Activated naive CD4-positive, alpha-beta T cell treated with anti-CD3 and anti-CD28 coated beads, Interleukin-2, amount 50 U/mL, for 72 hours (primary cell): ENCODE data around the gene AKAP6. TPM values are rescaled to one million over a fixed set of nuclear protein-coding genes. Genes with fewer than 3 reads are reported as not detected.
"Not testable (repeated sequence)": the region's sequence is repeated elsewhere in the genome, so short reads cannot be mapped to it uniquely, and the experiment has no call there.

Experiments used
- ATAC-seq, 2 donors: fragments of 150-1000 bp; cut with Tn5 transposase; 2 replicates each; pipeline ENCODE4 v1.10.0; 2021; ENCODE audit warnings: mild to moderate bottlenecking in 2 of 2, moderate library complexity in 2 of 2
- DNase-seq, 2 donors: peaks; one replicate each; pipeline ENCODE4 v3.0.0; 2021 to 2022; ENCODE audit warnings: low spot score in 2 of 2
- H3K27ac Mint-ChIP-seq, 2 donors: one replicate each; pipeline ENCODE4 v1.8.0; 2022; ENCODE audit warnings: mild to moderate bottlenecking in 2 of 2, mixed read lengths in 2 of 2
- H3K36me3 Mint-ChIP-seq, 2 donors: one replicate each; pipeline ENCODE4 v1.8.0; 2022; ENCODE audit warnings: mixed read lengths in 2 of 2
- H3K9me3 Mint-ChIP-seq, 2 donors: one replicate each; pipeline ENCODE4 v1.8.0; 2022; ENCODE audit warnings: mixed read lengths in 2 of 2
- total RNA-seq, 2 donors: library from RNA; stranded (reverse); gene quantifications; one replicate each; pipeline ENCODE4 v1.2.3, GENCODE V29; 2022

The AKAP6 gene
- total RNA-seq, 2 donors from 2014 or later = 2.5 to 3.3 TPM

DNA sequence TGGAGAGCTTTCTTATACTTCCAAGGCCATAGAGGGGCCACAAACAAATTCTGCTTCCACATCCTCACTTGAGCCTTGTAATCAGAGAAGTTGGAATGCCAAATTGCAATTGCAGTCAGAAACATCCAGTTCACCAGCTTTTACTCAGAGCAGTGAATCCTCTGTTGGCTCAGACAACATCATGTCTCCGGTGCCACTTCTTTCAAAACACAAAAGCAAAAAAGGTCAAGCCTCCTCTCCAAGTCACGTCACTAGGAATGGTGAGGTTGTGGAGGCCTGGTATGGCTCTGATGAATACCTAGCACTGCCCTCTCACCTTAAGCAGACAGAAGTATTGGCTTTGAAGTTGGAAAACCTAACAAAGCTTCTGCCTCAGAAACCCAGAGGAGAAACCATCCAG is 217.1 kb downstream of the AKAP6 start:
- DNase-seq = no peak
- no peaks in the 10 kb centered on the region for H3K9me3 Mint-ChIP-seq
- no peak overlapping the region for H3K27ac Mint-ChIP-seq
- no peak for ATAC-seq
- H3K36me3 Mint-ChIP-seq = no peaks in the 10 kb centered on the region

DNA sequence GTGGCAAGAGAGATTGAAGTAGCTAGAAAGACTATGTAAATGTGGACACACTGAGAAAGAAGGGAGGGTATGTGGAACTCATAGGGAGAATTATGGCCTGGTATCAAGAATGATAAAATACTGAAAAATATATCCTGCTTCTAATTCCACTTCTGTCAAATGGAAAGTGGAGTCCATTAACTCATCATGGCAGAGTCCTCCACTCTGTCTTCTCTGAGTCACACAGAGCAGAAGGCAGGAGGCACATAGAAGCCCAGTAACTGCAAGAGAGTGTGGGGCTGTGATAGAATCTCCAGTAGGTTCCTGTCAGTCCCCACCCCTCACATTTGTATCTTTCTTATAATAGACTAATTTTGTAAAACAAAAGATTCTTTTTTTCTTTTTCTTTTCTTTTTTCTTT is 223.7 kb downstream of the AKAP6 start:
- H3K9me3 Mint-ChIP-seq = no peaks in the 10 kb centered on the region
- no peak overlapping the region for H3K27ac Mint-ChIP-seq
- no peak for ATAC-seq
- no peak for DNase-seq
- H3K36me3 Mint-ChIP-seq = no peaks in the 10 kb centered on the region

DNA sequence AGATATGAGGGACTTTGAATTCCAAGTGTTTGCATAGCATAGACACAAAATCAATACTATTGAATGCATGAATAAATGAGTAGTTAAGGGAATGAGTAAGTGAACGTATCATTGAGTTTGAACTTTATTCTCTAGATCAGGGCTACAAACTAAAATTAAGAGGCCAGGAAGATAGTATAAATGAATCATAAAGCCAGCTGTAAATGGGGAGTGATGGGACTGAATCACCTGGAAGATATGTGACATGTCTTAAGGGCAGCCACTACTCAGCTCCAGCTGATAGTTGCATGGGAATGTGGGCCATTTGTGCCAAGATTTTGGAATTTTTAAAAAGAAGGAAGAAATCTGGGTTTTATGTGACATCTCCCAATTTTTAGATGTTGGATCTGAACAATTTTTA is 229.9 kb downstream of the AKAP6 start:
- H3K27ac Mint-ChIP-seq = no peak overlapping the region
- no peak for ATAC-seq
- H3K36me3 Mint-ChIP-seq = no peaks in the 10 kb centered on the region

DNA sequence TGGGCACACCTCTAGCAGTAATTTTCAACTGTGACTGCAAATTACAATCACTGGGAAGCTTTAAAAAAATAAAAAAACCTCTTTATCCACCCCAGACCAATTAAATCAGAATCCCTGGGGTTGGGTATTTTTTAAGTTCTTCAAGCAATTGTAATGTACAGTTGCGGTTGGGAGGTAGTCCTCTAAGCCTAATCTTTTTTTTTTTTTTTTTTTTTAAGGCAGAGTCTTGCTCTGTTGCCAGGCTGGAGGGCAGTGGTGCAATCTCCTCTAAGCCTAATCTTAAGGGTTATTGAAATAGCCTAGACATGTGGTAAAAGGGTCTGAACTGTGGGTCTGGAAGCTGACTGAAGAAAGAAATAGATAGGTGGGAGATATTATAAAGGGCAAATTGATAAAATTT is 230.5 kb downstream of the AKAP6 start:
- ATAC-seq (no peak), DNase-seq (no peak)
- Mint-ChIP-seq H3K9me3 (no peaks in the 10 kb centered on the region), H3K36me3 (no peaks in the 10 kb centered on the region), H3K27ac (no peak overlapping the region)

More for the DNA sequence above, 229.9 kb downstream of the AKAP6 start:
- no peaks in the 10 kb centered on the region for H3K9me3 Mint-ChIP-seq
- no peak for DNase-seq

DNA sequence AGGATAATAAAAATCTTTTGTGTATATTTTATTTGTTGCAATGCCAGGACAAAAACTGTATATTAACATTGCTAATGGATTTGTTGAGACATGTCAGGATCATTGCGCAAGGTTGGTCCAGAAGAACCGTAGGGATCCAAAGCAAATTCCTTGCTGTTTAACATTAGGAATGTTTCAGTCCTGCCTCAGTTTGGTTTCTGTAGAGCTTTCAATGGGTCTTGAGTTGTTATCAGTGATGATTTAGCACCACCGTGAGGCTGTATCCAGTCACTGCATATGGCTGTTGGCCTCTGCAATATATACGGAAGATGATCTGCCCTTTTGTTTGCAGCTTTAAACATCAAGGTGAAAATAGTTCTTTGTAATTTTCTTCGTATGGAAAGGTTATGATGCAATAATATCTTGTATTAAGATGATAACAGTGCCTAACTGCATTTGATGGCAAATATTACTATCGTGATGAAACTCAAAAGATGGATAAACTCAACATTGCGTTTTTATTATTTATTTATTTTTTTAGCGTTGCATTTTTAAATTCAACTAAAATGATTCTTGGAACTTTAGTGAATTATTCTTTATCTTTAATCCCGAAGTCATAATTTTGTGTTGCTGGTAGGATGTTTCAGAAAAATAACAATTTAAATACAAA is 231.2 kb downstream of the AKAP6 start:
- H3K9me3 Mint-ChIP-seq = no peaks in the 10 kb centered on the region
- ATAC-seq (peak; percentile 62), DNase-seq (peak in 1 of 2 donors; percentile 20)
- H3K27ac Mint-ChIP-seq = no peak overlapping the region
- H3K36me3 Mint-ChIP-seq = no peaks in the 10 kb centered on the region

DNA sequence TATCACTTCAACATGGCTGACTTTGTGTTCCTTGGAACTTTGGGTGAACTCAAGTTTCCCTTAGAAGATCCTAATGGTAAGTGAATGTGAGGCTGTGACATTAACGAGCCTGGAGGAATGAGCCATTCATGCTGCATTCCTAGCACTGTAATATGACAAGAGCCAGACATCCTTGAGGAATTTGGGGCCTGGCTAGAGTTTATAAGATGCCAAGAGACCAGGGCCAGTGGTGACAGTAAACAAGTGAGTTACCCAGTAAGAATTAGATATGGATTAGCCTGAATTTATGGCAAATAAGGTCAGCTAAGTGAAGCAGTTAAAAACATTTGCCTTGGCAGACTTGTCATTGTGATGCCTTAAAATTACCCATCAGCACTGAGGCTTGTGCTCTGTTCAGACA is 232.4 kb downstream of the AKAP6 start:
- Mint-ChIP-seq H3K36me3 (no peaks in the 10 kb centered on the region), H3K27ac (no peak overlapping the region), H3K9me3 (no peaks in the 10 kb centered on the region)
- no peak for DNase-seq
- no peak for ATAC-seq

DNA sequence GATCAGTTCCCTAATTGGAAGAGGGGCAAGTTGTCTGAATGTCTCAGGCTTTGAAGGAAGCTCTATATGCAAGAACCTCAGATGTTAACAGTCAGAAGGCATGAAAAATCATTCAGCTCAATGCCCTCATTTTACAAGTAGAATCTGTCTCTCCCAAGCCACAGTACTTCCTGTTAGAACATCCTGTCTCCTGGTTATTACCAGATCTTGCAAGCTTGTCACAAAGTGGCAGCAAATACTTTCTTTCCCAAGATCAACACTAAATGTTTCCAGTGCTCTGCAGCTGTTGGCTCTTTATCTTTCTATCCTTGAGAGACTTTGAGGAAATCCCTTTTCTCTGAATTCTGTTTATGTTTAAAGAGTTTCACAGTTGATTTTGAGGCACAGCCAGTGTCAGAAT is 235.5 kb downstream of the AKAP6 start:
- no peaks in the 10 kb centered on the region for H3K36me3 Mint-ChIP-seq
- ATAC-seq = peak in 1 of 2 donors; percentile 22
- no peak overlapping the region for H3K27ac Mint-ChIP-seq
- H3K9me3 Mint-ChIP-seq = no peaks in the 10 kb centered on the region
- DNase-seq = no peak

DNA sequence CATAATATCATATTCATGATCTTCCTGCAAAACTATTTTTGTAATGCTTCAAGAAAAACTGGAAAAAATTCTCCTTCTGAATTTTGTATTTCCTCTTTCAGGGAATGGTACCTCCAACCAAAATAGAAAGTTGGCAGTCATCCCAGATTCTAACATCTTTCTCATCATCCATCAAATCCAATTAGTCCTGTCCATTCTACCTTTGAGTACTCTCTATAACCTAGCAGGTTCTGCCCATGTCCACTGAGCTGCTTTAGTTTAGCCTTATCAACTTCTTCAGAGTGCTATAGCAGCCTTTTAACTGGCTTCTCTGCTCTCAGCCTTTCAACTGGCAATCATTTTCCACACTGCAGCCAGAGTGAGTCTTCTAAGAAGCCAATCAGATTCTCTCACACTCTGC is 236.2 kb downstream of the AKAP6 start:
- Mint-ChIP-seq H3K27ac (peak overlapping the region in 1 of 2 donors; percentile 31), H3K9me3 (no peaks in the 10 kb centered on the region), H3K36me3 (no peaks in the 10 kb centered on the region)
- ATAC-seq (no peak), DNase-seq (no peak)

DNA sequence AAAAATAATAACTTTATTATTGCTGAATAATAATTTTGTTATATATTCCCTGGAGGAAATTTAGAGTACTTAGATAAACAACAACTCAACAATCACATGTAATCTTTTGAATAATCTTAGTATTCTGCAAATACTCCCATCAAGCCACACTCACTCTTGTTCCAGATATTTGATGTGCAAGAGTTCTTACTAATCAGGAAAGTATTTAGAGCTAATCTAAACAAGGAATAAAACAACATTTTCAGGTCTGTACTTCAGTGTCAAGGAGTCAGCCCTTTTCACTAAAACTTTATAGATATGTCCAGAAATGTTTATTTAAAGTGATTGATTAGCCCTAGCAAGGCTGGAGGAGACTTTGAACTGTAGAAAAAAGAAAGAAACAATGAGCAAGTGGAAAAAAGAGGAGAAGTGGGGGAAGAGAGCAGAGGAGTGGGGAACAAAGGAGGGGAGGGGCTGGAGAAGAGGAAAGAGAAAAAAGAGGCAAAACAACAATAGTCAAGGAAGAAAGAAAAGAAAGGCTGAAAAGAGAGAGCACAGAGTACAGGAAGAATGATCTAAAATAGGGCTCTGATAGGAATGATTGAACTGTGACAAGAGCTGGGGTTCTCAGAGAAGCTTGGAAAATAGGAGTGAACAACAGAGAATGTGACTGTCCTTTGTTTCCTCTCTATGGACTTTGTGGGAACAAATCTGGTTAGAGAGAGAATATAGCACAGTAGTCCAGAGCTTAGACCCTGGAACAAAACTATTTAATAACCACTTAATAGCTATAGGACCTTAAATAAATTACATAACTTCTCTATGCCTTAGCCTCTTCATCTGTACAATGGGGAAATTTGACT is 238.7 kb downstream of the AKAP6 start:
- Mint-ChIP-seq H3K27ac (no peak overlapping the region), H3K9me3 (no peaks in the 10 kb centered on the region), H3K36me3 (no peaks in the 10 kb centered on the region)
- ATAC-seq (no peak), DNase-seq (no peak)

DNA sequence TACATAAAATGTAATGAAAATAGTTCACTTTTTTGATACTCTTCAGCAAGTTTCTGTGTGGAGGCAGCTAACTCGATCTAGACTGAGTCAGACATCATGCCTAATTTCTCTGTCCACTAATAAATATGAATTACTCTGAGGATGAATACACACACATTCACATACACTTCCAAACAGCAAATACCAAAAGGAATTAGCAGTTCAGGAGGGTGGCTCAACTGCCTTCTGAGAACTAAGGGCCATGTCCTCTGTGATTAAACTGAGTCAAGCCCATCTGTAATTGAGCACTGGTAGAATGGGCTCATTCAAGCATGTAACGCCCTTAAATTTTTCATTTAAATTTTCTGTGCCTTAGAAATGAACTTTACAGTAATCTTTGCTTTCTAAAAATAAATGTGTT is 242.5 kb downstream of the AKAP6 start:
- H3K9me3 Mint-ChIP-seq = no peaks in the 10 kb centered on the region
- no peaks in the 10 kb centered on the region for H3K36me3 Mint-ChIP-seq
- DNase-seq (no peak), ATAC-seq (no peak)
- no peak overlapping the region for H3K27ac Mint-ChIP-seq

DNA sequence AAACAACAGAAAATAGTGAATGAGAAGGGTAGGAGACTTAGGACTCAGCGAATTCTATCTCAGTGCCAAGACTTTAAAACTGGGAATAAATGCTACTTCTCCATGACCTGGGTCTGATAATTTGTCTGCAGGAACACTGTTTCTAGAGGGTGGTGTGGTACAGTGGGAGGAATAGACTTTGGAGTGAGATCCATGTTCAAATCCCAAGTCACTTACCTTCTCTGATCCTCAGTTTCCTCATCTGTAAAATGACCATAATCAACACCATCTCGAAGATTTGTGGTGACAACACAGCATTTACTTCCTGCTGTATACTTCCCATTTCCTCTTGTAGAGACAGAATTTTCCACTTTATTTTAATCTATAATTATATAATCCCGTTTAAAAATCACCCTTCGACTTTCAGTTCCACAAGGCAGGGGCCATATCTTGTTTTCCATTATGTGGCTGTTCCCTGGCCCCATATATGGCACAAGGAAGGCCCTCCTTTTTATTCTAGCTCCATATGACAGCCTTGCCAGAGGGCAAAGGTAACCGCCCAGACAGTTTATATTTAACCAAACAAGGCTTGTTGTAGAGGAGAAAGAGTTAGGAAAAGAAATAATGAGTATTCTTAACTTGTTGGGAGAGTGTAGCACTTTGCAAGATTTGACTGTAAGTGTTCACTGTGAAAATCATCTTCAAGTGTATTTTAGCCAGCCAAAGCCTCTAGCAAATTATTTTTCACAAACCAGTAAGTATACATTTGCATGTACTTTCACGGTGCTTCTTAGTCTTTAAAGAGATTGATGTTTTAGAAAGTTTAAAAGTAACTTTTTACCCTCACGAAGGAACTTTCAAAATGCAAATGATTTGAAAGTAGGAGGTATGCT is 243.1 kb downstream of the AKAP6 start:
- no peak for ATAC-seq
- Mint-ChIP-seq H3K36me3 (no peaks in the 10 kb centered on the region), H3K9me3 (no peaks in the 10 kb centered on the region), H3K27ac (no peak overlapping the region)
- DNase-seq = no peak

DNA sequence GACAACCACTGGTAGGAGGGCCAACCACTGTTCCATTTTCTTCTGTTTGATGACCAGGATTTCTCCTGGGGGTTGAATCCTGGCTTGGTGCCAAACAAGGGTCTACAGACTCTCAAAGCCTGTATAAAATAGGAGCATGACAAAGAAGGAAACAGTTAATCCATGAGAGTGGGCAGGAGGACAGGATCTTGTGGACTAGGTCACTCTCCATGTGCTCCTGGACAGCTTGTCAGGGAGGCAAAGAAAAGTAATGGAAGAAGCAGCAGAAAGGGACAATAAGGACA is 243.7 kb downstream of the AKAP6 start:
- no peaks in the 10 kb centered on the region for H3K9me3 Mint-ChIP-seq
- no peak overlapping the region for H3K27ac Mint-ChIP-seq
- DNase-seq (no peak), ATAC-seq (no peak)
- no peaks in the 10 kb centered on the region for H3K36me3 Mint-ChIP-seq

DNA sequence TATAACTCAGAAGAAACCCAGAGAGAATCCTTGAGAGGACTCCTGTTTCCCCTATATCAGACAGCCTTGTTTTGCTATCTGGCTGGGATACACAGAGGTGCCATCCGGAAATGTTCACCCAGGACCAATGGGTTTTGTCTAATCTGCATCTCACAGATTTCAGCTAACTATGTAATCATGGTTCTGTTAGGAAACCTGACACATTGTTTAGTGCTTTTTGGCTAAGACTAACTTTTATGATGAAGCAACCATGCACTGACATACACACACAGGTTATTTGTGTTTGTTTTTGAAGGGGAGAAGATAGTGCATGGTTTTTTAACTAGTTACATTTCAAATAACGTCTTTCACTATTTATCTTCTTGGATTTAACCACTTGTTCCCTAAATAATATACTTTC is 245.2 kb downstream of the AKAP6 start:
- Mint-ChIP-seq H3K36me3 (no peaks in the 10 kb centered on the region), H3K27ac (no peak overlapping the region), H3K9me3 (no peaks in the 10 kb centered on the region)
- DNase-seq (no peak), ATAC-seq (no peak)

DNA sequence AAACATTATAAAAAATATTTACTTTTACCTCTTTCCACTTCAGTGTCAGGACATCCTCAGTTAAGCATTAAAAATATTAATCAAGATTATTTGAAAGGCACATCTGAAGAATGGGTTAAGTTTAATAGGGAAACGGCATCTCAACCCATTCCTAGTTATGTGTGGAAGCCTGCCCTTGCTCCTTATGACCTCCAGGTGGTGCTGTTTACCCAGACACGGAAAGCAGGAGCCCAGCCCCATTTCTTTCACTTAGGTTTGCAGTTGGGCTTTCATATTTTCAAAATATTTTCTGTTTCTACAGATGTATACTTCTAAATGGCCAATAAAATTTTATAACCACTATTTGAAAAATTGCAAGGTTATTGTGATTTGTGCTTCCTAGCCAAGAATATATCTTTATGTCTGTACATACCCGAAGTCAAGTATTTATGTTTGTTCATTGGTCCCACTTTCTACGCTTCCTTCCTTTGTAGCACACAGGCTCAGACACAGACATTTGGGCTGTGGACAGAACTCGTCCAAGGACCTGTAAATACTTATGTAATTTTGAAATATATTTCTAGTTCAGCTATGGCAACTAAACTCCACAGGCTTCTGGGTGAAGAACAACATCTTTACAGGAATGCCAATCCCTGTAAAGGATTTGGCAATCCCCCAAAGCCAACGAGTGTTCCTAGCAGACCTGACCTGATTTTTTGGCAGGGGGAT is 247.1 kb downstream of the AKAP6 start:
- DNase-seq = peak in 1 of 2 donors; percentile 15

DNA sequence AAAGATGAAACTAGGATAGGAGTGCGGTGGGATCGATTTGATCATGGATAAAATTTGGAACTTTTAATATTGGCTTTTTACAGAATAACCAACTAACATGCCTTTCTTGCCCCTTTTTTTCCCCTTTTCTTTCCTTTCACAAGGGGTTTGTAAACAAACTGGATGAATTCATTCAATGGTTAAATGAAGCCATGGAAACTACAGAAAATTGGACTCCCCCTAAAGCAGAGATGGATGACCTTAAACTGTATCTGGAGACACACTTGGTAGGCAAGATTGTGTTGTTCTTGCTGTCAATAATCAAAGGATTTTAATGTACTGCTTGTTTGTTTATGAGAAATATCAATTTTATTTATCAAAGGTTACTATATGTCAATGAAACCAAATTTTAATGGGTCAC is 247.9 kb downstream of the AKAP6 start:
- ATAC-seq (no peak), DNase-seq (no peak)
- Mint-ChIP-seq H3K36me3 (no peaks in the 10 kb centered on the region), H3K27ac (no peak overlapping the region), H3K9me3 (no peaks in the 10 kb centered on the region)

More for the DNA sequence above, 247.1 kb downstream of the AKAP6 start:
- no peak overlapping the region for H3K27ac Mint-ChIP-seq
- no peaks in the 10 kb centered on the region for H3K36me3 Mint-ChIP-seq
- peak; percentile 50 to 58 for ATAC-seq
- no peaks in the 10 kb centered on the region for H3K9me3 Mint-ChIP-seq

DNA sequence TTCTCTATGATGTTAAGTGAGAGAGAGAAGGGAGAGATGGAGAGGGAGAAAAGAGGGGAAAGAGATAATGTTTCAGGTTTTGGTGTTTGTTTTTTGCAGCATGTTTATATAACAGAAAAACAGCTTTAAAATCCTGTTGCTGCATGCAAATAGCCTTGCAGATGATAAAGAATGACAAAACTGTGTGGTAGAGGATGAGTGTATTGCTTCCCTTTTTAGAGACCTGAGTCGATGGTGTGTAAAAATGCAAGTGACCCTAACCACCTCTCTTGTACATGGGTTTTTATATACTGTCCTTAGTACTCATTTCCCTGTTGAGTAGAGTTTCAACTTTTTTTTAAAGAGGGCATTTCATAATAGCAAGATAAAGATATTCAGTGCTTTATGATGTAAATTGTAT is 249.1 kb downstream of the AKAP6 start:
- H3K36me3 Mint-ChIP-seq = no peaks in the 10 kb centered on the region
- H3K9me3 Mint-ChIP-seq = no peaks in the 10 kb centered on the region
- no peak overlapping the region for H3K27ac Mint-ChIP-seq
- ATAC-seq (peak in 1 of 2 donors; percentile 57), DNase-seq (no peak)

DNA sequence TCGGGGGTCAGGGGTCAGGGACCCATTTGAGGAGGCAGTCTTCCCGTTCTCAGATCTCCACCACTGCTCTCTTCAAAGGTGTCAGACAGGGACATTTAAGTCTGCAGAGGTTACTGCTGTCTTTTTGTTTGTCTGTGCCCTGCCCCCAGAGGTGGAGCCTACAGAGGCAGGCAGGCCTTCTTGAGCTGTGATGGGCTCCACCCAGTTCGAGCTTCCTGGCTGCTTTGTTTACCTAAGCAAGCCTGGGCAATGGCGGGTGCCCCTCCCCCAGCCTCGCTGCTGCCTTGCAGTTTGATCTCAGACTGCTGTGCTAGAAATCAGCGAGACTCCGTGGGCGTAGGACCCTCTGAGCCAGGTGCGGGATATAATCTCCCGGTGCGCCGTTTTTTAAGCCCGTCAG is 254.3 kb downstream of the AKAP6 start:
- not testable (repeated sequence) for DNase-seq

More for the DNA sequence above, 254.3 kb downstream of the AKAP6 start:
- ATAC-seq, H3K27ac Mint-ChIP-seq, H3K36me3 Mint-ChIP-seq, H3K9me3 Mint-ChIP-seq: not testable (repeated sequence)
